Activated naive CD8-positive, alpha-beta T cell treated with anti-CD3 and anti-CD28 coated beads, Interleukin-2, amount 50 U/mL, for 16 hours (primary cell): Measurements from ENCODE around the gene MESD.

ENCODE experiments used
- DNase-seq: peaks from one replicate; pipeline ENCODE4 v3.0.0-alpha.2; 2020; ENCODE audit warnings: low read depth, low spot score

The MESD gene

DNA sequence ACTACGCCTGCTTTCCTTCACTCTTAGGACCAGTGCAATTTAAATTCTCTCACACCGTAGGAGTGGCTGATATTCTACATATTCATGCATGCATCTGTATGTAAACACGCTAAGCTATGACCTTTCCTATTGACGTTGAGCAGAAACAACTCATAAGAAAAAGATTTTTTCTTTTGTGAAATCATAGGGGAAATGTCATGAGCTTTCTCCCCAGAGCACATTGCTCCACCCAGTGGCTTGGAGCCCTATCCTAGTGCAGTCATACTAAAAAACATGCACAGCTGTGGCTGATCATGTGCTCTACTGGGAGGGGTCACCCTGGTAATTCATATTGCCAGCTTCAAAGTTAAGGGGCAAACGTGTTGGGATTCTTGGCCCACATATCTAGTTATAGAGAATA, 1.8 kb upstream of the MESD start:
- DNase-seq, result no peak

GRCh38 chr15:80990955-80991354, 1.3 kb upstream of the MESD start:
- no peak for DNase-seq

GRCh38 chr15:80989081-80989517, 520 bp downstream of the MESD start:
- no peak for DNase-seq

GRCh38 chr15:80988148-80988796, 1.3 kb downstream of the MESD start:
- no peak for DNase-seq

- DNase-seq, result no peak
Measured at GRCh38 chr15:80986487-80986886, 3.1 kb downstream of the MESD start.

GRCh38 chr15:80985981-80986380, 3.6 kb downstream of the MESD start:
- no peak for DNase-seq

DNA sequence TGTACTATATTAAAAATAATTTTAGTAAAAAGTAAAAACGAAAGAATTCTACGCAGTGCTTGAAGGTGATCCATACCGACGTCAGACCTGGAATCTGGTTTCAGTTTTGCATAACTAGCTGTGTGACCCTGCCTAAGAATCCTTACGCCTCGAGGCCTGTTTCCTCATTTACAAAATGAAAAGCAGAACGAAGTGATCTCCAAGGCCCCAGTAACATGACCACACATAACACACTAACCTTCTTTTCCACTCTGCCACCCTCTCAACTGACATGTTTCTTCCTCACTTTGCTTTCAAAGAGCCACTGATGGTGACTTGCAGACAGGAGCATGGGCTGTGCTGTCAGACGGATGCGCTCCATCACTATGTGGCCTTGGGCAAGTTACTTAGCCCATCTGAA, 4.8 kb downstream of the MESD start:
- no peak for DNase-seq

DNA sequence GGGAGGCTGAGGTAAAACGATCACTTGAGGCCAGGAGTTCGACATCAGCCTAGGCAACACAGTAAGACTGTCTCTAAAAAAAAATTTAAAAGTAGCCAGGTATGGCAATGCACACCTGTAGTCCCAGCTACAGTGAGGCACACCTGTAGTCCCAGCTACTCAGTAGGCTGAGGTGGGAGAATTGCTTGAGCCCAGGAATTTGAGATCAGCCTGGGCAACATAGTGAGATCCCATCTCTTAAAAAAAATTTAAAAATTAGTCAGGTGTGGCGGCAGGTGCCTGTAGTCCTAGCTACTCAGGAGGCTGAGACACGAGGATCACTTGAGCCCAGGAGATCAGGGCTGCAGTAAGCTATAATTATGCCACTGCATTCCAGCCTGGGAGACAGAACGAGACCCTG, 6.8 kb downstream of the MESD start:
- no peak for DNase-seq

GRCh38 chr15:80982205-80982604, 7.4 kb downstream of the MESD start:
- DNase-seq, result no peak

DNA sequence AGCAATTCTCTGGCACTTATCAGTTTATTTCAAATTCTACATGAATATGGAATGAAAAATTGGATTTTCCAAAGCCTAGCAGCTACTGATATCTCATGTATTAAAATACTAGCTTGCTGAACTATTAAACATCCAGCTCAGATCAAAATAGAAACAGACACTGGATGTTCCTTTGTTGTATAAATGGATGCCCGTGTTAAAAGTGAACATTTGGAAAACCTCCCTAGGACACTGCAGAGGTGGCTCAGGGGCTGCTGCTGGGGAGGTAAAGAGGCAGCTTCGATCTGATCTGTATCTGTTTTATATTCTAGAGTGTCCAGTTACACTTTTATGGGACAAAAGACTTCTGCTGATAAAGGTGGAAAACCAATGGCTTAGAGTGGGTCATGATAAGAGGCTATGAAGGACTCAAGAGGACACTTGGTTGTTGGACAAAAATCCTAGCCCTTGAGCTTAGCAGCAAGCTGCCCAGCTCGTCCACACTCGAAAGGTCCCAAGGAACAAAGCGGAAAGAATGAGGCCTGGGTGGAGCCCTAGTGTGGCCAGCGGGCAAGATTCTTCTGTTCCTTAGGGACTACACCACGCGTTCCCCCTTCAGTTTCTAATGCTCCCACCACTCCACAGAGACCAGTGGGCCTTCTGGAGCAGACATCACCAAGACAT, 9.9 kb downstream of the MESD start:
- DNase-seq, result no peak

DNA sequence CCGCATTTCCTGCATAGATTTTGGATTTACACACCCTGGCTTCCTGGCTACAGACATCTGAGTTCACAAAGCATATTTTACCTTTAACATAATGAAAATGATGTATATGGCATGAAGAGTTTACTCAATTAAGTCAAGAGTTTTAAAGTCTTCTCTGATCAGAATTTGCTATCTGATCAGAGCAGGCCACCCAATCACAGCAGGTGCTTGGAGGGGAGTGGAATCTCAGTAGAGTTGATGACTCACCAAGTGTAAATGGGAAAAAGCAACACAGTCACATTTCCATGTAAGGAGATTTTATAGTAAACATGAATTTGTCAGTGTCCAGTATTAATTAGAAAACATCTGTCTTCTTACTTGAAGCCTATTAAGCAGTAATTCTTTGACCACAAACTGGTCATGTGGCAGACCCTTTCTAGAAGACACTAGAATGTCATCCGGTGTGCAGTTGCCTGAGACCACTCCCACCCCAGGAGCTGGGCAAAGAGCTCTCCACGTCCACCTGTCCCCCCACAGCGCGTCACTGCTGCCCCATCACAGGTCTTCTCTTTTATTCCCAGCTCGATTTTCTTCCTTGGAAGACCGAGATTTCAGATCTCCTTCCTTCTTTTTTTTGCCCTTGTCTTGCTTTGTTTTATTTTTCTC, 10.8 kb downstream of the MESD start:
- no peak for DNase-seq

GRCh38 chr15:80977627-80978036, 12.0 kb downstream of the MESD start:
- no peak for DNase-seq

GRCh38 chr15:80976851-80977250, 12.8 kb downstream of the MESD start:
- no peak for DNase-seq

- no peak for DNase-seq
Measured at GRCh38 chr15:80974914-80975313, 14.7 kb downstream of the MESD start.

DNA sequence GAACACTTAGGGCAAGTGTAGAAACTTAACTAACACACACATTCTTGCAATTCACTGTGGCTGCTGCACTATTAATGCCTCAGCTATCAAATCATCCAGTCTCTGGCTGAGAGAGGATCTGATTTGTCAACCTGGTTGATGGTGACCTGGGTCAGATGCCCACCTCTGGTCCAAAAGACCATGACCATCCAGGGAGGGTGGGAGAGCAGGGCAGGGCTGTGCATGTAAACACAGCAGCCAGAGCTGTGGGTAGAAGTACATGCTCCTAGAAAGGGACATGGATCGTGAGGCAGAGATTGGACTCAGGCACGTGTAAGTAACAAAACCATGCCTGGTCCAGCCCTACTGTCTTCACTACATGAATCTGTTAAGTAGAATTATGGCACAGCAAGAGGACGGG, 17.3 kb downstream of the MESD start:
- DNase-seq, result no peak

DNA sequence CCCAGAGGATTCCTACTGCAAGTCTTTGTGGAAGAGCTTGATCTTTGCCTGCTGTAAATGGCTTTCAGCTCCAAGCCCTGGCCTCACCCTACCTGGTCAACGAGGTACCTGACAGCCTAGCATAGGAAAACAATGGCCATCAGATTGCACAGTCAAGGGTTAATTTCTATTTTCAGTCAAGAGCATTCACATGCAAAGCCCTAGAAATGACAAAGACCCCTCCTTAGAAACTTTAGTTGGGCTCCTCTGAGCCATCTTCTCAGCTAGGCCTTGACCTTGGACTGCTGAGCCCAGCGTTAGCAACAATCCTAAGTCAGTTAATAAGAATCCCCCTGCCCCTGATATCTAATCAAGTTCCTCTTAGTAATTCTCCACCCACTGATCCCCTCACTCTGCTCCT, 18.5 kb downstream of the MESD start:
- no peak for DNase-seq

DNA sequence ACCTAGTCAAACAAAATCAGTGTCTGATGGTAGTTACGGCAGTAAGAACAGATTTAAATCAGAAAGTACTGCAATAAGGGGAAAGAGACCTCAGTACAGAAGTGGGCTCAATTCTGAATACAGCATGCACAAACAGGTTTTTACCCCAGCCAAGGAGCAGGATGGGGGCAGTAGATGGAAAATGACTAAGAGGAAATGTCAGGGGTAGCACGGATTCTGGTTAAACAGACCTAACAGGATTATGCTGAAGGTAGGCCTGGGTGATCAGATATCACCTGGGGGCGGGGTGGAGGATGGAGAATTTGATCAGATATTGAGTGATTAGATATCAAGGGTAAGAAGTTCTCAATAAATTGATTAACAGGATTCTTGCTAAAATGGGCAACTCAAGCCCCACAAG, 19.0 kb downstream of the MESD start:
- DNase-seq, result no peak

DNA sequence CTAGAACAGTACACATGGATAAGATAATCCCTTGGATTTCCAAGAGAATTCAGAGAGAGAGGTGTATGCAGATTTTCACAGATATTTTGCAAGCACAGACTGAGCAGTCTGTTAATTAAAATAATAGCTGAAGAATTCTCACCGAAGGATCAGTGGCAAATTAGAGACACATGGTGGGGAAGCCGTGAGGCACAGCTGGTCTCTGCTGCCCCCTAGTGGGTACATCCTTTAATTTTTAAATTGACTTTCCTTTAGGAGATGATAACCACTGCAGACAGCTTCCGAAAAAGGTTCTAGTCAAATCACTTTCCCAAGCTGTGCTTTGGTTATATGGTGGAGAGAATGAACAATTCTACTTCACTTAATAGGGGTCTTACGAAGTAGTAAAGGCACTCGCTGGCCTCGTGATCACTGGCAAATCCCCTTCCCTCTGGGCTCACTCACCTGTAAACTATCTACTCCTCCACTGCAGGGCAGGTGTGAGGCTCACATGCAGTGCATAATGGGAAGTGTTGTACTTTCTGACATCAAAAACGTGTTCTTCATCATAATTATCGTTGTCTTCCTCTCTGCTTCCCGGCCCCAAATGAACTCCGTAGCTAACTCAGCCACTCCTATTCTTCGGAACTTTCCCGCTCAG, 19.5 kb downstream of the MESD start:
- peak; percentile 25 for DNase-seq

- no peak for DNase-seq
Measured at GRCh38 chr15:80969316-80969715, 20.3 kb downstream of the MESD start.

DNA sequence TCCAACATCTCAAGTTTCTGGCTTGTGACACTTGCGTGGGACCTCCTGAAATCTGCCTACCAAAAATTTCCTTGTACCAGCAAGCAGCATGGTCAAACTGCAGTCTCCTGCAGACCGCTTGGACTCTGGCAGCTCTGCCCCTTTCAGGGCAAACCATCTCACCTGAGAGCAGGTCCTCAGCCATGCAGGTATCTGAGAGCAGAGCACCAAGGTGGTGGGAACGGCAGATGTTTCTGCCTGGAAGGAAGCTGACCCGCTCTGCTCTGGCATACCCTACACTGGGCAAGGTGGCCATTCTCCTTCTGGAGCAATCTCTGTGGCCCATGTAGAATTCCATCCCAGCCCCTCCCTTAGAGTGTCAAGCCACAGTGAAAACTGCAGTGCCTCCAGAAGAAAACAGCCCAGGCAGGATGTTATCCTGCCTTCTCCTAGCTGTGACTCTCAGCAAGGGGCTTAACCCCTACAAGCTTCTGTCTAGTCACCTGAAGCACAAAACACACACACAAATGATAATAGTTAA, 21.6 kb downstream of the MESD start:
- DNase-seq, result no peak

DNA sequence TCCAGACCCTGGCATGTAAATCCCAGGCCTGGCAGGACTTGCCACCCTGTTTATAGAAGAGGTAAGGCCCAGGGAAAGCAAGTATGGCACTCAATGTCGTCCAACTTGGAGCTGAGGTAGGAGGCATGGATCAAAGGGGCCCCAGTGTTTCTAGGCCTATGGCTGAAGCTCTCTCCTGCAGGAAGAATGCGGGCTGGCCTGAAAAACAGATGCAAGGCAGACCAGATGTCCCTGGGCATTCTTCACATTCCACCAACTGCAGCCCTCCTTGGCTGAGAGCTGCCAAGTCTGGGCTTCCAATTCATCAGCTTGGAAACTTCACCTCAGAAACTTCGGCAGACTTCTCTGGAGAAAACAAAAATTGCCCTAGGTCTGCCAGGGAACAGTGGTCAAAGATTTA, 22.2 kb downstream of the MESD start:
- no peak for DNase-seq

DNA sequence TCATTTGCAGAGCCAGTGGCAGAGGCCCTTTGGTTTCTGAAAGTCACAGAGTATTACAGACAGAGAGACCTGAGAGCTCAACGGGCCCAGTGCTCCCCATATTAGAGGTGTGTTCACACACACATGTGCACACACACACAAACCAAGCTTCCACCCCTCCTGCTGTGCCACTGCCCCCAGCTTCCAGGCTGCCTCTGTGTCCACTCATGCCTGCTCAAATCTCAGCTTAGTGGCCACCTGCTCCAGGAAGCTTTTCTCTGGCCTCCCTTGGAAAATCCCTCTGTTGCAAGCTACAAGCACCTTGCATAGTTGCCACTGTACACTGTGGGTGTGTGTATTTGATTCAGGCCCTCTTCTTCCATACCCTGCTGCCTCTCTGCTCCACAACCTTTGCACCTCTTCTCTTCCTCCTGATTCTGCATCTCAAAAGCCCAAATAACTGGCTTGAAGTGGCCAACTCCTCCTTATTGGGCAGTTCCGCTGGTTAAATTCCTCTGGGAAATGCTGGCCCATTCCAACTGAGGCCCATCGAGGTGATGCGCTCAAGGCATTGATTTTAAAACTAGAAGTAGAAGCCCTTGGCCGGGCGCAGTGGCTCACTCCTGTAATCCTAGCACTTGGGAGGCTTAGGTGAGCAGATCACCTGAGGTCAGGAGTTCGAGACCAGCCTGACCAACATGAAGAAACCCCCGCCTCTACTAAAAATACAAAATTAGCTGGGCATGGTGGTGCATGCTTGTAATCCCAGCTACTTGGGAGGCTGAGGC, 23.0 kb downstream of the MESD start:
- DNase-seq, result no peak
